GM12892 (cell line): Measurements from ENCODE around the gene AHCTF1.

Experiments used
- POLR2A ChIP-seq: IDR thresholded peaks from 2 replicates; pipeline ENCODE4 v1.6.1; 2011; ENCODE audit warnings: low read depth, low read length, control low read depth
- POLR2AphosphoS5 ChIP-seq: IDR thresholded peaks from 2 replicates; pipeline ENCODE4 v1.6.1; 2011; ENCODE audit warnings: low read depth, low read length, control low read depth

- TF ChIP-seq POLR2A (no peak), POLR2AphosphoS5 (no peak)
Measured at GRCh38 chr1:246790833-246791232, 140.9 kb downstream of the AHCTF1 start.
